Gastroesophageal sphincter (tissue), 3 donors: Measurements from ENCODE around the gene TBC1D9.

Source experiments
- EP300 ChIP-seq: sonication (generic); formaldehyde crosslinking; IDR thresholded peaks from one replicate; pipeline ENCODE4 v1.6.1; 2017; ENCODE audit warnings: antibody characterized with exemption, mild to moderate bottlenecking
- POLR2A ChIP-seq, 2 donors: fragments of 450-650 bp; IDR thresholded peaks; one replicate each; pipeline ENCODE4 v1.6.1; 2017; ENCODE audit warnings: antibody characterized with exemption in 2 of 2, mild to moderate bottlenecking in 2 of 2, moderate library complexity in 1 of 2
- POLR2AphosphoS5 ChIP-seq: sonication (generic); formaldehyde crosslinking; IDR thresholded peaks from one replicate; pipeline ENCODE4 v1.6.1; 2017; ENCODE audit warnings: antibody characterized with exemption
- TF ChIP-seq, protein P1 (sequence below), 4 experiments: fragments of 200-600 bp in 2 of 4; fragments of 450-650 bp in 2 of 4; sonication (generic) in 1 of 4; IDR thresholded peaks; one replicate each; pipeline ENCODE4 v1.5.1; 2017 to 2019; ENCODE audit warnings: antibody characterized with exemption in 4 of 4, mild to moderate bottlenecking in 2 of 4, moderate library complexity in 2 of 4

DNA sequence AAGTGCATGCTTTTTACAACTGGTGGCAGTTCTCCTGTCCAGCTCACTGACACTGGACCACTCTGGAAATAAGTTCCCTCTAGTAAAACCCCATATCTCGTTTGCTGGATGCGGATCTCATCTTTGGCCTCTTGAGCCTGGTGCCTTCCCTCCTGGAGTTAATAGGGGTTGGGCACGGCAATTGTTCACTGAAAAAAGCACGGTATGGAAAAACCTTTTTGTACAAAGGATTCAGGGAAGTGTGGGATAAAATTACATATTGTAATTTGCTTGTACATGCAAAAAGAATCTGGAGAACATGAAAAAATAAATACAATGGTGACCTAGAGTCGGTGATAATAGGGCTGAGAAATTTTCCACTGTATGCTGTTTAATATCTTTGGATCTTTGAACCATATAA is 30.6 kb downstream of the TBC1D9 start:
- no peak for TF ChIP-seq POLR2A (IDR thresholded peaks at IDR 0.05)
- TF ChIP-seq, protein P1, sequence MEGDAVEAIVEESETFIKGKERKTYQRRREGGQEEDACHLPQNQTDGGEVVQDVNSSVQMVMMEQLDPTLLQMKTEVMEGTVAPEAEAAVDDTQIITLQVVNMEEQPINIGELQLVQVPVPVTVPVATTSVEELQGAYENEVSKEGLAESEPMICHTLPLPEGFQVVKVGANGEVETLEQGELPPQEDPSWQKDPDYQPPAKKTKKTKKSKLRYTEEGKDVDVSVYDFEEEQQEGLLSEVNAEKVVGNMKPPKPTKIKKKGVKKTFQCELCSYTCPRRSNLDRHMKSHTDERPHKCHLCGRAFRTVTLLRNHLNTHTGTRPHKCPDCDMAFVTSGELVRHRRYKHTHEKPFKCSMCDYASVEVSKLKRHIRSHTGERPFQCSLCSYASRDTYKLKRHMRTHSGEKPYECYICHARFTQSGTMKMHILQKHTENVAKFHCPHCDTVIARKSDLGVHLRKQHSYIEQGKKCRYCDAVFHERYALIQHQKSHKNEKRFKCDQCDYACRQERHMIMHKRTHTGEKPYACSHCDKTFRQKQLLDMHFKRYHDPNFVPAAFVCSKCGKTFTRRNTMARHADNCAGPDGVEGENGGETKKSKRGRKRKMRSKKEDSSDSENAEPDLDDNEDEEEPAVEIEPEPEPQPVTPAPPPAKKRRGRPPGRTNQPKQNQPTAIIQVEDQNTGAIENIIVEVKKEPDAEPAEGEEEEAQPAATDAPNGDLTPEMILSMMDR (IDR thresholded peaks at IDR 0.05), result no peak
- TF ChIP-seq EP300, result no peak
- TF ChIP-seq POLR2AphosphoS5, result no peak
